GM12878 (cell line): ENCODE results near the gene MICAL3. TPM values are rescaled to one million over a fixed set of nuclear protein-coding genes. Genes with fewer than 3 reads are reported as not detected.

Experiments
- ATAC-seq: fragments of 200-7000 bp; cut with Tn5 transposase; 3 replicates; pipeline ENCODE4 v1.9.1; 2020; ENCODE audit warnings: mild to moderate bottlenecking, moderate library complexity
- BruUV-seq: library from RNA; stranded (reverse); fragments of 400-500 nt; replicated peaks from 2 replicates; lab custom pipeline; 2021; lab: Mats Ljungman, UMichigan
- CTCF ChIA-PET: fragments of 300-600 bp; sonication (Branson Sonifier 250); formaldehyde crosslinking; extraction: SDS; loops from one replicate; lab custom pipeline; 2021; ENCODE audit warnings: inconsistent platforms; lab: Yijun Ruan, JAX
- POLR2A ChIA-PET: fragments of 350-600 bp; formaldehyde crosslinking; extraction: SDS; loops from one replicate; lab custom pipeline; 2021; ENCODE audit warnings: inconsistent platforms; lab: Charles Lee
- RAD21 ChIA-PET: fragments of 300-600 bp; sonication (Branson Sonifier 250); formaldehyde crosslinking; loops from one replicate; lab custom pipeline; 2023; ENCODE audit warnings: antibody characterized with exemption; ENCODE audit not compliant: unreplicated experiment; lab: Charles Lee
- SMC1A ChIA-PET: fragments of 300-600 bp; sonication (Branson Sonifier 250); formaldehyde crosslinking; loops from one replicate; lab custom pipeline; 2023; ENCODE audit not compliant: unreplicated experiment, uncharacterized antibody; lab: Charles Lee
- DNase-seq: peaks from one replicate; pipeline ENCODE4 v3.0.0-alpha.2; 2011; ENCODE audit warnings: low read depth, low spot score
- FAIRE-seq: peaks from 3 replicates; lab custom pipeline; 2011; peaks lifted over from hg19 to GRCh38; lab: Jason Lieb, UNC
- H2AFZ ChIP-seq: 2 replicates; pipeline ENCODE4 v1.6.0; 2011; ENCODE audit warnings: low read depth, low read length, control low read depth; ENCODE audit not compliant: control insufficient read depth
- H3K27ac ChIP-seq: 2 replicates; pipeline ENCODE4 v1.5.1; 2011; ENCODE audit warnings: control low read depth; ENCODE audit not compliant: control insufficient read depth, insufficient read depth
- H3K27me3 ChIP-seq, 2 experiments: replicated peaks in 1 of 2; 2 replicates each; pipeline versions ENCODE4 v1.6.0 to v1.6.1; 2011; ENCODE audit warnings: low read length in 1 of 2; ENCODE audit not compliant: control insufficient read depth in 2 of 2, insufficient read depth in 2 of 2
- H3K36me3 ChIP-seq, 2 experiments: 2 replicates each; pipeline ENCODE4 v1.5.1; 2011; ENCODE audit warnings: low read length in 1 of 2; ENCODE audit not compliant: control insufficient read depth in 2 of 2, insufficient read depth in 2 of 2
- H3K4me1 ChIP-seq: 2 replicates; pipeline ENCODE4 v1.6.1; 2011; ENCODE audit warnings: mild to moderate bottlenecking, low read length, moderate library complexity, mixed read lengths; ENCODE audit not compliant: control insufficient read depth, insufficient read depth
- H3K4me2 ChIP-seq: 2 replicates; pipeline ENCODE4 v1.6.0; 2011; ENCODE audit warnings: control low read depth; ENCODE audit not compliant: control insufficient read depth, insufficient read depth
- H3K4me3 ChIP-seq: fragments of 200-600 bp; sonication (generic); 2 replicates; pipeline ENCODE4 v1.5.1; 2016
- H3K79me2 ChIP-seq: 2 replicates; pipeline ENCODE4 v1.6.0; 2011; ENCODE audit warnings: low read length; ENCODE audit not compliant: control insufficient read depth, insufficient read depth
- H3K9ac ChIP-seq: 2 replicates; pipeline ENCODE4 v1.8.0; 2011; ENCODE audit warnings: low read length, control low read depth, mixed read lengths; ENCODE audit not compliant: control insufficient read depth, insufficient read depth
- H3K9me3 ChIP-seq: replicated peaks from 3 replicates; pipeline ENCODE4 v1.5.1; 2011; ENCODE audit warnings: mild to moderate bottlenecking, low read length; ENCODE audit not compliant: control insufficient read depth, insufficient read depth
- H4K20me1 ChIP-seq: 2 replicates; pipeline ENCODE4 v1.6.0; 2011; ENCODE audit not compliant: control insufficient read depth, insufficient read depth
- ATF2 ChIP-seq: IDR thresholded peaks from 2 replicates; pipeline ENCODE4 v1.6.1; 2012; ENCODE audit warnings: low read length, inconsistent platforms
- CBX3 ChIP-seq: fragments of 200-600 bp; sonication (generic); IDR thresholded peaks from 2 replicates; pipeline ENCODE4 v1.6.1; 2016; ENCODE audit warnings: low read depth, borderline replicate concordance
- CBX5 ChIP-seq: sonication (generic); IDR thresholded peaks from 2 replicates; pipeline ENCODE4 v1.6.1; 2016; ENCODE audit warnings: low read depth, moderate library complexity, mild to moderate bottlenecking, inconsistent platforms
- CHD1 ChIP-seq: IDR thresholded peaks from 2 replicates; pipeline ENCODE4 v1.6.1; 2012; ENCODE audit warnings: low read depth, low read length, improper control_type of control experiment
- EED ChIP-seq: sonication (generic); IDR thresholded peaks from 2 replicates; pipeline ENCODE4 v1.6.1; 2016; ENCODE audit warnings: antibody characterized with exemption, low read depth
- IRF5 ChIP-seq: fragments of 450-650 bp; IDR thresholded peaks from 2 replicates; pipeline ENCODE4 v1.6.1; 2017; ENCODE audit warnings: borderline replicate concordance
- MLLT1 ChIP-seq: fragments of 450-650 bp; IDR thresholded peaks from 2 replicates; pipeline ENCODE4 v1.6.1; 2016; ENCODE audit warnings: mild to moderate bottlenecking
- NR2C1 ChIP-seq: fragments of 450-650 bp; IDR thresholded peaks from 2 replicates; pipeline ENCODE4 v1.6.1; 2017; ENCODE audit warnings: antibody characterized with exemption, mild to moderate bottlenecking, moderate library complexity
- POLR2AphosphoS2 ChIP-seq: IDR thresholded peaks from 2 replicates; pipeline ENCODE4 v1.6.1; 2011; ENCODE audit warnings: low read depth, mild to moderate bottlenecking, low read length, improper control_type of control experiment, moderate library complexity
- SIN3A ChIP-seq: IDR thresholded peaks from 2 replicates; pipeline ENCODE4 v1.6.1; 2012; ENCODE audit warnings: low read depth, low read length, improper control_type of control experiment
- TCF12 ChIP-seq: IDR thresholded peaks from 2 replicates; pipeline ENCODE4 v1.6.1; 2011; ENCODE audit warnings: low read depth, mild to moderate bottlenecking, low read length
- ZBTB11 ChIP-seq: fragments of 450-650 bp; formaldehyde crosslinking; IDR thresholded peaks from 2 replicates; pipeline ENCODE4 v1.5.0; 2022; ENCODE audit warnings: mild to moderate bottlenecking, missing genetic modification characterization
- ZNF207 ChIP-seq: fragments of 450-650 bp; IDR thresholded peaks from 2 replicates; pipeline ENCODE4 v1.6.1; 2014; ENCODE audit warnings: antibody characterized with exemption, mild to moderate bottlenecking, borderline replicate concordance
- WGBS: methylation state at CpG from one replicate; pipeline ENCODE4 v1.1.6; 2016; ENCODE audit warnings: low lambda C conversion rate; ENCODE audit not compliant: insufficient replicate concordance, insufficient coverage; ENCODE audit errors: missing lambda C conversion rate; 5-methylcytosine and 5-hydroxymethylcytosine counted together
- in situ Hi-C: fragments of 300-500 bp; cut with MboI; formaldehyde crosslinking; loops from 9 replicates; pipeline ENCODE4 v1.14.3; 2018; ENCODE audit warnings: mixed read lengths
- intact Hi-C: fragments of 100-400 bp; cut with micrococcal nuclease; formaldehyde crosslinking; loops from one replicate; pipeline ENCODE4 v1.14.2; 2022; ENCODE audit not compliant: unreplicated experiment
- polyA plus RNA-seq, 11 experiments: library from polyadenylated mRNA; depleted of rRNA in 4 of 11; unstranded in 6 of 11; stranded (reverse) in 5 of 11; fragments of >200 nt; fragmentation: Nextera tagmentation in 4 of 11; fragmentation: Illumina TruSeq in 1 of 11; extraction: Ambion mirVana in 4 of 11; extraction: Trizol in 1 of 11; gene quantifications; 1 replicate in 1 of 11; 2 replicates in 10 of 11; pipeline versions ENCODE4 v1.2.1 to v1.2.3, GENCODE V29; 2011 to 2016; ENCODE audit warnings: inconsistent platforms in 2 of 11, missing spikeins in 2 of 11, low read depth in 1 of 11
- total RNA-seq, 4 experiments: library from RNA; depleted of rRNA in 3 of 4; stranded (reverse); fragments of >200 nt in 3 of 4; fragmentation: Illumina TruSeq in 1 of 4; extraction: Trizol in 1 of 4; gene quantifications; 2 replicates each; pipeline versions ENCODE4 v1.2.1 to v1.2.3, GENCODE V29; 2013 to 2021

The MICAL3 gene
- total and polyA plus RNA-seq, 10 of the 15 experiments (the other 5 are each of a cell fraction or from before 2014, with no cell fraction given) = 2.6 to 92.2 (median 24.0) TPM

GRCh38 chr22:18022876-18023275 is 1.5 kb downstream of the MICAL3 start (continued):
- TF ChIP-seq CHD1 = no peak
- no peak for TF ChIP-seq NR2C1

- Histone ChIP-seq H3K27me3 (no peaks in the 10 kb centered on the region; a peak in 1 of 4 replicates), H3K27ac (no peak overlapping the region), H4K20me1 (no peaks in the 10 kb centered on the region), H3K79me2 (no peaks in the 10 kb centered on the region), H3K9ac (no peak overlapping the region), H3K36me3 (no peaks in the 10 kb centered on the region), H3K4me1 (peaks cover 4% of the 10 kb centered on the region; the same call in 1 of the 2 replicates), H3K4me3 (no peak overlapping the region), H3K9me3 (no peaks in the 10 kb centered on the region), H2AFZ (no peak overlapping the region), H3K4me2 (no peak overlapping the region)
- intact Hi-C loops (loop anchor here (5.0 kb wide), 1 partner anchor 189 kb away; no protein-coding TSS in a partner anchor), in situ Hi-C loops (no loop called here)
- ChIA-PET POLR2A (no interaction called here), SMC1A (interaction anchor here (1.0 to 11.6 kb wide), 3 partner anchors 36 to 52 kb away, joined by 3 to 98 read pairs (median 13); partner anchors contain the start of gene PEX26), CTCF (interaction anchor here (8.6 kb wide), 1 partner anchor 53 kb away, joined by 80 read pairs; the partner anchor contains the start of gene PEX26), RAD21 (no interaction called here)
- no peak for ATAC-seq
- WGBS = 53% methylated on average over 2 of the region's 2 CpGs
- no peak for DNase-seq
- TF ChIP-seq IRF5 (no peak), ZBTB11 (no peak), ATF2 (no peak), ZNF207 (no peak), POLR2AphosphoS2 (no peak), EED (no peak), MLLT1 (no peak), CBX5 (no peak), TCF12 (no peak), CBX3 (no peak), SIN3A (no peak)
- FAIRE-seq = no peak
- no TSS peak for BruUV-seq
Measured at GRCh38 chr22:18021431-18021830, 2.9 kb downstream of the MICAL3 start.
